ENCODE measurements around the gene ERCC2. TPM values are rescaled to one million over a fixed set of nuclear protein-coding genes. Genes with fewer than 3 reads are reported as not detected.

ERCC2 gene
- total and polyA plus RNA-seq, 4 donors: 3.3 to 8.7 (median 8.2) TPM

DNA sequence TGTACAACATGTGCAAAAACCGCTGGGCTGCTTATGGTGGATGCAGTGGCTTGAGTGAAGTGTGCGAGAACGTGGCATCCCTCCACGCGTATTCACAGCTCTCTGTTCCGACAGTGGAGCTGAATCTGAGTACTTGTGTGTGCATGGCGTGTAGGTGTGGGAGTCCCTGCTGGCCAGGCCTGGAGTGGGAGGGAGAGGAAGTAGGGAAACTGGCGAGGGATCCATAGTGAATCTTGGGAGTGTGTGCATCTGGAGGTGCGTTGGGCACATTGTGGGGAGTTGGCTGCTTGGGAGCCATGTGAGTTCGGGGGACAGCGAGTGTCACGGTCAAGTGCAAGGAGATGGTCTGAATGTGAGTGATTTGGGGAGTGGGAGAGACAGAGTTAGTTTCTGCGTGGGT lies 27.5 kb downstream of the ERCC2 start:
- Histone ChIP-seq H3K9ac (ENCODE audit: low read depth in 1 of 2, low read length in 2 of 2) (no peak overlapping the region), H3K27me3 (ENCODE audit: control insufficient read depth in 4 of 4, insufficient read depth in 4 of 4, low read length in 3 of 4) (no peaks in the 10 kb centered on the region), H3K9me3 (ENCODE audit: control insufficient read depth in 4 of 4, low read length in 3 of 4) (no peaks in the 10 kb centered on the region), H3K4me3 (ENCODE audit: low read depth in 1 of 3, low read length in 3 of 3) (no peak overlapping the region), H3K27ac (ENCODE audit: low read depth in 1 of 2, low read length in 2 of 2) (no peak overlapping the region), H3K4me1 (ENCODE audit: control insufficient read depth in 4 of 4, insufficient read depth in 4 of 4, low read length in 3 of 4) (peaks cover 6 to 11% (median 8%) of the 10 kb centered on the region in 4 donors), H3K36me3 (ENCODE audit: control insufficient read depth in 4 of 4, insufficient read depth in 3 of 4, low read depth in 1 of 4, low read length in 3 of 4) (no peaks in the 10 kb centered on the region)
- DNase-seq (ENCODE audit: low spot score): no peak
- WGBS: 89% methylated on average over 13 of the region's 13 CpGs
- TF ChIP-seq, protein P1, sequence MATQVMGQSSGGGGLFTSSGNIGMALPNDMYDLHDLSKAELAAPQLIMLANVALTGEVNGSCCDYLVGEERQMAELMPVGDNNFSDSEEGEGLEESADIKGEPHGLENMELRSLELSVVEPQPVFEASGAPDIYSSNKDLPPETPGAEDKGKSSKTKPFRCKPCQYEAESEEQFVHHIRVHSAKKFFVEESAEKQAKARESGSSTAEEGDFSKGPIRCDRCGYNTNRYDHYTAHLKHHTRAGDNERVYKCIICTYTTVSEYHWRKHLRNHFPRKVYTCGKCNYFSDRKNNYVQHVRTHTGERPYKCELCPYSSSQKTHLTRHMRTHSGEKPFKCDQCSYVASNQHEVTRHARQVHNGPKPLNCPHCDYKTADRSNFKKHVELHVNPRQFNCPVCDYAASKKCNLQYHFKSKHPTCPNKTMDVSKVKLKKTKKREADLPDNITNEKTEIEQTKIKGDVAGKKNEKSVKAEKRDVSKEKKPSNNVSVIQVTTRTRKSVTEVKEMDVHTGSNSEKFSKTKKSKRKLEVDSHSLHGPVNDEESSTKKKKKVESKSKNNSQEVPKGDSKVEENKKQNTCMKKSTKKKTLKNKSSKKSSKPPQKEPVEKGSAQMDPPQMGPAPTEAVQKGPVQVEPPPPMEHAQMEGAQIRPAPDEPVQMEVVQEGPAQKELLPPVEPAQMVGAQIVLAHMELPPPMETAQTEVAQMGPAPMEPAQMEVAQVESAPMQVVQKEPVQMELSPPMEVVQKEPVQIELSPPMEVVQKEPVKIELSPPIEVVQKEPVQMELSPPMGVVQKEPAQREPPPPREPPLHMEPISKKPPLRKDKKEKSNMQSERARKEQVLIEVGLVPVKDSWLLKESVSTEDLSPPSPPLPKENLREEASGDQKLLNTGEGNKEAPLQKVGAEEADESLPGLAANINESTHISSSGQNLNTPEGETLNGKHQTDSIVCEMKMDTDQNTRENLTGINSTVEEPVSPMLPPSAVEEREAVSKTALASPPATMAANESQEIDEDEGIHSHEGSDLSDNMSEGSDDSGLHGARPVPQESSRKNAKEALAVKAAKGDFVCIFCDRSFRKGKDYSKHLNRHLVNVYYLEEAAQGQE (IDR thresholded peaks at IDR 0.05): no peak
- TF ChIP-seq FOXA1 (IDR thresholded peaks at IDR 0.05) (no peak), JUND (IDR thresholded peaks at IDR 0.05) (no peak), RXRA (IDR thresholded peaks at IDR 0.05) (no peak), GABPA (IDR thresholded peaks at IDR 0.05 in 1 of 2, conservative IDR thresholded peaks at IDR 0.05 in 1 of 2) (no peak), HNF4G (IDR thresholded peaks at IDR 0.05) (no peak), EGR1 (IDR thresholded peaks at IDR 0.05; ENCODE audit: low read depth in 2 of 2) (no peak), HNF4A (conservative IDR thresholded peaks at IDR 0.05) (no peak), RAD21 (IDR thresholded peaks at IDR 0.05) (no peak), FOXA2 (IDR thresholded peaks at IDR 0.05) (no peak), YY1 (IDR thresholded peaks at IDR 0.05) (no peak)
- TF ChIP-seq, protein P2, sequence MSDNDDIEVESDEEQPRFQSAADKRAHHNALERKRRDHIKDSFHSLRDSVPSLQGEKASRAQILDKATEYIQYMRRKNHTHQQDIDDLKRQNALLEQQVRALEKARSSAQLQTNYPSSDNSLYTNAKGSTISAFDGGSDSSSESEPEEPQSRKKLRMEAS (IDR thresholded peaks at IDR 0.05): no peak
- TF ChIP-seq, protein P3, sequence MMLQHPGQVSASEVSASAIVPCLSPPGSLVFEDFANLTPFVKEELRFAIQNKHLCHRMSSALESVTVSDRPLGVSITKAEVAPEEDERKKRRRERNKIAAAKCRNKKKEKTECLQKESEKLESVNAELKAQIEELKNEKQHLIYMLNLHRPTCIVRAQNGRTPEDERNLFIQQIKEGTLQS (IDR thresholded peaks at IDR 0.05): no peak
- TF ChIP-seq, protein P4, sequence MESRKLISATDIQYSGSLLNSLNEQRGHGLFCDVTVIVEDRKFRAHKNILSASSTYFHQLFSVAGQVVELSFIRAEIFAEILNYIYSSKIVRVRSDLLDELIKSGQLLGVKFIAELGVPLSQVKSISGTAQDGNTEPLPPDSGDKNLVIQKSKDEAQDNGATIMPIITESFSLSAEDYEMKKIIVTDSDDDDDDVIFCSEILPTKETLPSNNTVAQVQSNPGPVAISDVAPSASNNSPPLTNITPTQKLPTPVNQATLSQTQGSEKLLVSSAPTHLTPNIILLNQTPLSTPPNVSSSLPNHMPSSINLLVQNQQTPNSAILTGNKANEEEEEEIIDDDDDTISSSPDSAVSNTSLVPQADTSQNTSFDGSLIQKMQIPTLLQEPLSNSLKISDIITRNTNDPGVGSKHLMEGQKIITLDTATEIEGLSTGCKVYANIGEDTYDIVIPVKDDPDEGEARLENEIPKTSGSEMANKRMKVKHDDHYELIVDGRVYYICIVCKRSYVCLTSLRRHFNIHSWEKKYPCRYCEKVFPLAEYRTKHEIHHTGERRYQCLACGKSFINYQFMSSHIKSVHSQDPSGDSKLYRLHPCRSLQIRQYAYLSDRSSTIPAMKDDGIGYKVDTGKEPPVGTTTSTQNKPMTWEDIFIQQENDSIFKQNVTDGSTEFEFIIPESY (IDR thresholded peaks at IDR 0.05): no peak

DNA sequence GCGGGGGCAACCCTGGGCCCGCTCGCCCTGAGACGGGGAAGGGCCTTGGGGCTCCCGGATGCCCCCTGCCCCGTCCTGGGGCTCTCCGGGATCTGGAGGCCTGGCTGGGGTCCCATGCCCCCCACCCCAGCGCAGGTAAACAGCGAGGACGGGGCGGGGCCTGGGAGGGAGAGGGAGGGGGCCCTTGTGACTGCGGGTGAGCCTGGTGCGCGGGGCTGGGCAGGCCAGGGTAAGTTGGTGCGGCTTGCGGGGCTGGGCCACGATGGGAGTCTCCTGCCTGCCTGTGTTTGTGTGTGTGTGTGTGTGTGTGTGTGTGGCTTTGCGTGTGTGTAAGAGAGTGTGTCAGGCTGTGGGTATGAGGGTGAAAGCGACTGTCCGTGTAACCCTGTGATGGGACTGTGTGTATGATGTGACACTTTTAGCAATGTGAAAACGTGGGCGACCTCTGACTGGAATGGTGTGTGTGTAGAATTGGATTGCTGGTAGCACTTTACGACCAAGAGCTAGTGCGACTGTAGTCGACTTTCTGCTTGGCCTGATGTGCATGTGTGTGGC lies 29.4 kb downstream of the ERCC2 start:
- Histone ChIP-seq H3K36me3 (ENCODE audit: control insufficient read depth in 4 of 4, insufficient read depth in 3 of 4, low read depth in 1 of 4, low read length in 3 of 4) (no peaks in the 10 kb centered on the region), H3K4me3 (ENCODE audit: low read depth in 1 of 3, low read length in 3 of 3) (peak overlapping the region in 1 of 3 donors; percentile 39), H3K9ac (ENCODE audit: low read depth in 1 of 2, low read length in 2 of 2) (no peak overlapping the region), H3K27ac (ENCODE audit: low read depth in 1 of 2, low read length in 2 of 2) (no peak overlapping the region), H3K27me3 (ENCODE audit: control insufficient read depth in 4 of 4, insufficient read depth in 4 of 4, low read length in 3 of 4) (no peaks in the 10 kb centered on the region), H3K9me3 (ENCODE audit: control insufficient read depth in 4 of 4, low read length in 3 of 4) (no peaks in the 10 kb centered on the region), H3K4me1 (ENCODE audit: control insufficient read depth in 4 of 4, insufficient read depth in 4 of 4, low read length in 3 of 4) (peaks cover 6 to 11% (median 8%) of the 10 kb centered on the region in 4 donors)
- DNase-seq (ENCODE audit: low spot score): no peak
- WGBS: 19% methylated on average over 25 of the region's 25 CpGs
- TF ChIP-seq EGR1 (IDR thresholded peaks at IDR 0.05; ENCODE audit: low read depth in 2 of 2) (no peak), SP1 (IDR thresholded peaks at IDR 0.05) (no peak), FOXA1 (IDR thresholded peaks at IDR 0.05) (no peak), TAF1 (conservative IDR thresholded peaks at IDR 0.05) (no peak), NR2F2 (IDR thresholded peaks at IDR 0.05) (no peak), HNF4A (conservative IDR thresholded peaks at IDR 0.05) (no peak), YY1 (IDR thresholded peaks at IDR 0.05) (no peak), RAD21 (IDR thresholded peaks at IDR 0.05) (no peak), JUND (IDR thresholded peaks at IDR 0.05) (no peak), HNF4G (IDR thresholded peaks at IDR 0.05) (no peak), GABPA (IDR thresholded peaks at IDR 0.05 in 1 of 2, conservative IDR thresholded peaks at IDR 0.05 in 1 of 2) (no peak), FOXA2 (IDR thresholded peaks at IDR 0.05) (no peak), RXRA (IDR thresholded peaks at IDR 0.05) (no peak)
- TF ChIP-seq, protein P3 (IDR thresholded peaks at IDR 0.05): no peak
- TF ChIP-seq, protein P1 (IDR thresholded peaks at IDR 0.05): no peak
- TF ChIP-seq, protein P2 (IDR thresholded peaks at IDR 0.05): no peak

Data from liver (tissue), 9 donors.